HAP-1 (cell line): ENCODE results near the gene TACR3.
"Not testable (repeated sequence)": the region's sequence is repeated elsewhere in the genome, so short reads cannot be mapped to it uniquely, and the experiment has no call there.

ENCODE experiments used
- DNase-seq, 2 experiments: peaks; one replicate each; pipeline ENCODE4 v3.0.0-alpha.2; 2016 to 2020; ENCODE audit warnings: low spot score in 2 of 2
- H3K27me3 ChIP-seq: fragments of 250-450 bp; sonication (Bioruptor Pico); 2 replicates; pipeline ENCODE4 v1.5.1; 2020; ENCODE audit warnings: low read depth, mild to moderate bottlenecking, moderate library complexity
- H3K36me3 ChIP-seq: fragments of 250-450 bp; sonication (Bioruptor Pico); replicated peaks from 2 replicates; pipeline ENCODE4 v1.5.1; 2020; ENCODE audit warnings: mild to moderate bottlenecking
- H3K4me1 ChIP-seq: fragments of 250-450 bp; sonication (Bioruptor Pico); 2 replicates; pipeline ENCODE4 v1.5.1; 2020; ENCODE audit warnings: mild to moderate bottlenecking
- H3K4me3 ChIP-seq: fragments of 250-450 bp; sonication (Bioruptor Pico); 2 replicates; pipeline ENCODE4 v1.5.1; 2020; ENCODE audit warnings: mild to moderate bottlenecking, moderate library complexity
- H3K9me3 ChIP-seq: fragments of 250-450 bp; sonication (Bioruptor Pico); 2 replicates; pipeline ENCODE4 v1.5.1; 2020; ENCODE audit warnings: mild to moderate bottlenecking, moderate library complexity
- in situ Hi-C: fragments of 300-500 bp; cut with MboI; formaldehyde crosslinking; loops from 3 replicates; pipeline ENCODE4 v1.14.3; 2020; ENCODE audit warnings: low sequenced_read_pairs, inconsistent platforms, mixed read lengths

The TACR3 gene

DNA sequence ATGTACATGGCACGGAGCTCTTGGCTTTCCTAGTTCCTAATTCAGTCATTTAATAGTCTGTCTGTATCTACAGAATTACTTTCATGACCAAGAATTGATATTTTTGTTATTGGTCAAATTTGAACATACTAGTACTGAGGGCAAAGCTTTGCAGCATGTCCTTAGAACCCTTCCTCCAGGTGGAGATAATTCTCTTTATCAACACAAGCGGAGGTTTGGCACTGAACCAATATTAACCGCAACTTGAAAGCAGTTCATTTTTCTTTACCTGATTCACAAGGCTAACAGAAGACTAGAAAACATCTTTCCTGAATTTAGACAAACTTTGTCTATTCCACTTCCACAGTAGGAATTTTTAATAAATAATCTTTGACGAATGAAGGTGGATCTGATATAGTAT lies 73.8 kb downstream of the TACR3 start:
- Histone ChIP-seq H3K9me3 (peaks cover 2% of the 10 kb centered on the region; the same call in 1 of the 2 replicates), H3K4me3 (no peak overlapping the region), H3K4me1 (peaks cover 14% of the 10 kb centered on the region), H3K36me3 (no peaks in the 10 kb centered on the region), H3K27me3 (no peaks in the 10 kb centered on the region)
- in situ Hi-C loops, result no loop called here
- DNase-seq, result no peak

DNA sequence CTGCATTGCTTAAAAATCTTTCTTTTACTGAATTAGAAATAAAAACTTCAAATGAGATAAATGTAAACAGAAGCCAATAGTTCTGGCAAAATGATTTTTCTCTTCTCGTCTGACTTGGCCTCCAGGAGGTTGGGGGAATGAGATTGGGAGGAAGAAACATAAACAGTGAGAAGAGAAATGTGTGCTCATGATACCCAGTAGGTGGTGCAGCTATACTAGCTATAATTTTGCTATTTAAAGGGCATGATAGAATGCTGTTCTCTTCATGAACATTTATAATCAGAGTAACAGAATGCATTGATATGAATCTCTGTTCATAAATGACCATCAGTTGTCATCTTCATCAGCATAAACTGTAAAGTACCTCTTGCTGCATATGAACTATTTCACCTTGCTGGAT lies 85.5 kb downstream of the TACR3 start:
- in situ Hi-C loops, result no loop called here
- Histone ChIP-seq H3K36me3 (no peaks in the 10 kb centered on the region), H3K27me3 (no peaks in the 10 kb centered on the region), H3K4me3 (no peak overlapping the region), H3K4me1 (no peaks in the 10 kb centered on the region), H3K9me3 (no peaks in the 10 kb centered on the region)
- DNase-seq, result peak in 1 of 2 experiments; percentile 15

DNA sequence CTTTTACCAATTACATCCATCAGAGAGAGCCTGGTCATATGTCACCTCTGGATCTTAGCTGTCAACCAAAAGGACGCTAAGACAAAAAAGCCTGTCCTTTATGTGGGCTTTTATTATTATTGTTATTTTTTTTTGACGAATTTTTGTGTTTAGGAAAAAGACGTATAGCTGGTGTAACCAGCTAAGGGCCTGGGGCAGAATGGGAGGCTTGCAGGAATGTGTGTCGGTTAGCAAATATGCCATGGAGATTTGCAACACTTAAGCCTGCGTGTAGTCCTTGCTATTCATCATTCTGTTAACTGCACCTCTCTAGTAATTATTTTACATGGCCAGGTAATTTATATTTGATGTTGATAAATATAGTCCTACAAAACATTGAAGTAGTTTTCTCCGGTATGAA lies 93.5 kb downstream of the TACR3 start:
- in situ Hi-C loops, result no loop called here
- no peak for DNase-seq
- Histone ChIP-seq H3K36me3 (no peaks in the 10 kb centered on the region), H3K4me1 (no peaks in the 10 kb centered on the region), H3K4me3 (no peak overlapping the region), H3K9me3 (no peaks in the 10 kb centered on the region), H3K27me3 (no peaks in the 10 kb centered on the region)

DNA sequence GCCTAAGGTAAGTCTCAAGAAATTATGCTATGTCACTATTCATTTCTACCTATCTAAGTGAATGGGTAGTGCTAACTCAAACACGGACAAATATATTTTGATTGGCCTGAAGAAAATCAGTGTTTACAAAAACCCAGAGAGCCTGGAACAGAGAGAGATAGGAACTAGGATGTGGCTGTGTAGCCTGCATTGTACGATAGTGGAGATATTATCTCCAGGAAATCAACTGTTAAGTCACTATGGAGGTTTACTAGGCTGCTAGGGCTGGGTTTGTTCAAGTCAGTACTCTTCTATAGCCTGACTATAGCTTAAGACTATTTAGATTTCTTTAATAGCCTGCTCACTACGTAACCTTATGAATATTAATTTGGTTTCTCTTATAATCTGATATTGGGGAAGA lies 127.9 kb downstream of the TACR3 start:
- no peaks in the 10 kb centered on the region for H3K27me3 ChIP-seq
- DNase-seq, result no peak
- in situ Hi-C loops, result no loop called here
- no peaks in the 10 kb centered on the region for H3K9me3 ChIP-seq
- no peaks in the 10 kb centered on the region for H3K36me3 ChIP-seq
- no peaks in the 10 kb centered on the region for H3K4me1 ChIP-seq
- H3K4me3 ChIP-seq, result no peak overlapping the region

DNA sequence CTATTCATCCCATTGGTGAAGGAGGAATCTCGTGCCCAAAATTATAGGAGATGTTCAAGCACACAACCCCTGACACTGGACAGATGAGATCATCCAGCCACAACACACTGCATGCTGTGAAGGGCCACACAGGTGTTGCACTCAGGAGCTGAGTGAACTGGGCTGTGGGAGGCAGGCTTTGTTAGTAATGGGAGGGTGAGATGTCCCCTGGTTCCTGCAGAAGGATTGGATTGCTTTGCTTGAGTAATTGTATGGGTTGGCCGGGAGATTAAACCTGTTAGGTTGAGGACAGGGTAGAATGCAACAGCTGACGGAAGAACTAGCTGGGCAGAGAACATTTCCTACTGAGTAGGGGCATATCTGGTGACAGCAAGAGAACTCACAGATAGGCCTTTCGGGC lies 152.2 kb downstream of the TACR3 start:
- no peak overlapping the region for H3K4me3 ChIP-seq
- no peaks in the 10 kb centered on the region for H3K27me3 ChIP-seq
- no peak for DNase-seq
- H3K36me3 ChIP-seq, result no peaks in the 10 kb centered on the region
- H3K4me1 ChIP-seq, result no peaks in the 10 kb centered on the region
- no peaks in the 10 kb centered on the region for H3K9me3 ChIP-seq
- in situ Hi-C loops, result no loop called here

DNA sequence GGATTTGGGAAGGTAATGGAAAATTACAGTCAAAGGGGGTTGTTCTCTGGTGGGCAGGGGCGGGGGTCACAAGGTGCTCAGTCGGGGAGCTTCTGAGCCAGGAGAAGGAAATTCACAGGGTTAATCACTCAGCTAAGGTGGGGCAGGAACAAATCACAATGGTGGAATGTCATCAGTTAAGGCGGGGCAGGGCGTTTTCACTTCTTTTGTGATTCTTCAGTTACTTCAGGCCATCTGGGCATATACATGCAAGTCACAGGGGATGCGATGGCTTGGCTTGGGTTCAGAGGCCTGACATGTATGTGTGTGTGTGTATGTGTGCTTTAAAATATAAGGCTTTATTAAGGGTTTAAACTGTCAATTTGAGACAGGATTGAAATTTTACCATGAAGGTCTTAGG lies 160.6 kb downstream of the TACR3 start:
- H3K36me3 ChIP-seq, H3K9me3 ChIP-seq, H3K4me1 ChIP-seq, in situ Hi-C loops, H3K27me3 ChIP-seq: not testable (repeated sequence)
- peak overlapping the region; percentile 9; the same call in 1 of the 2 replicates for H3K4me3 ChIP-seq
- peak in 1 of 2 experiments; percentile 15 for DNase-seq
